Fibroblast of upper back skin (primary cell): Measurements from ENCODE around the gene PPP4R2.

ENCODE experiments used
- DNase-seq: peaks from one replicate; pipeline ENCODE4 v3.0.0-alpha.2; 2013

PPP4R2 gene

GRCh38 chr3:73072634-73073033 lies 76.0 kb downstream of the PPP4R2 start:
- DNase-seq = no peak

- DNase-seq = no peak
Measured at GRCh38 chr3:73073091-73073707, 76.6 kb downstream of the PPP4R2 start.

- DNase-seq = peak; percentile 62
Measured at GRCh38 chr3:73074781-73075180, 78.2 kb downstream of the PPP4R2 start.

- DNase-seq = no peak
Measured at GRCh38 chr3:73080216-73080966, 83.8 kb downstream of the PPP4R2 start.

DNA sequence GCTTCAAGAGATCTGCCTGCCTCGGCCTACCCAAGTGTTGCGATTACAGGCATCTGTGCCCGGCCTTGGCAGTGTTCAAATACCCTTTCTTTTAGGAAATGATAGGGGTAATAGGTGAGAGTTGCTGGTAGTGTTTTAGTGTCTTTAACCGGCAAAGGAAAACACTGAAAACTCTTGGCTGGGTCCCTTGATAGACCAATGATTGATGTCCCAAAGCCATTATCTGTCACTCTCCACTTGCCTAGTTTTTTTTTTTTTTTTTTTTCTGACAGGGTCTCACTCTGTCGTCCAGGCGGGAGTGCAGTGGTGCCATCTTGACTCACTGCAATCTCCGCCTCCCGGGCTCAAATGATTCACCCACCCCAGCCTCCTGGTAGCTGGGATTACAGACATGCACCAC lies 84.5 kb downstream of the PPP4R2 start:
- no peak for DNase-seq

DNA sequence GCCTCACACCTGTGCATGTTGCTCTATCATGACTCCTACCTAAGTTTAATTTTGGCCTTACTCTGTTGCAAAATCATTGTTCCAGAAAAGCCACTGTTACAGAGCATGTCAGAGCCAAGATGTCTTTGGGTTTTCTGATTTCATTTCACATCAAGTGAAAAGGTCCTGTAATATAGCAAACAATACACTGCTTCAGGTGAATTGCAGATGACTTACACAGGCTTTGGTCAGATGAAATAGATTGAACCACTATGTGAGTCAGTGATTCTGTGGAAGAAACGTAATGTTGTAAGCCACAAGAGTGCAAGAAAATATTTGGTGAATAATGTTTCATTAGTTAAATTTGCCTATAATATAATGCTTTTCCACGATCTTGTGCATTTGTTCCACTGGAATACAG lies 87.6 kb downstream of the PPP4R2 start:
- DNase-seq = no peak

GRCh38 chr3:73086071-73086494 lies 89.5 kb downstream of the PPP4R2 start:
- peak; percentile 39 for DNase-seq

DNA sequence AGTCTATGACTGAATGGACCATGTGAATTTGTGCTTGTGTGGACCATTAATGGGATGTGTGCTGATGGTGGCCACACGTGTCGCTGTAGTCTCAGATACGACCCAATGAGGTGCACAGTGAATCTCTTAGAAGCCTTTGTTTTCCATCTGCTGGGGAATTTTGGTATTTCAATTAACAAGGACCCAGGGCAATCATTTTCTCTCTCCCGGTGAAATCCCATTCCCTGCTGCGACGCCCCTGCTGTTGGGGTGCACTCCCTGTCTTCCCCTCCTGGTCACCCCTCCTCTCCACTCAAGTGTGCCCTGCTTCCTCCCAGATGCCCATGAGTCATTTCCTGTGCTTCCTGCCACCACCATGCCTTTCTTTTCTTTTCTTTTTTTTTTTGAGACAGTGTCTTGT lies 97.5 kb downstream of the PPP4R2 start:
- DNase-seq = no peak

- no peak for DNase-seq
Measured at GRCh38 chr3:73094951-73095350, 98.3 kb downstream of the PPP4R2 start.

DNA sequence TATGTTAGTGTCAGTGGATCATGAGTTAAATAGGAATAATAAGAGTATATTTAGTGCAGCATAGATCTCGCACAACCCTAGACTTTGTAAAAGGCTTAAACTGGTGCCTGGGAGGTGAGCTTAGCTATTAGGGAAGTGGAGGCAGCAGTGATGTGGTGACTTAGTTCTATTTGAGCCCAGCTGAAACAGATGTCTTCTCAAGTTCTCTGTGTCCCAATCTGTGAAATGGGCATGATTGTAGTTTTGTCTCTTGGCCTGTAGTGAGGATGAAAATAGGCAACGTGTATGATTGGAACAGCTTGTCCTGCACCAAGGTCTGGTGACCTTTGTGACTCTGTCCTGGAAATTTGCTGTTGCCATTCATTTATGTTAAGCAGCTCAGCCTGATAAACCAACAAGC lies 99.6 kb downstream of the PPP4R2 start:
- DNase-seq = no peak

- DNase-seq = no peak
Measured at GRCh38 chr3:73098026-73098425, 101.4 kb downstream of the PPP4R2 start.

DNA sequence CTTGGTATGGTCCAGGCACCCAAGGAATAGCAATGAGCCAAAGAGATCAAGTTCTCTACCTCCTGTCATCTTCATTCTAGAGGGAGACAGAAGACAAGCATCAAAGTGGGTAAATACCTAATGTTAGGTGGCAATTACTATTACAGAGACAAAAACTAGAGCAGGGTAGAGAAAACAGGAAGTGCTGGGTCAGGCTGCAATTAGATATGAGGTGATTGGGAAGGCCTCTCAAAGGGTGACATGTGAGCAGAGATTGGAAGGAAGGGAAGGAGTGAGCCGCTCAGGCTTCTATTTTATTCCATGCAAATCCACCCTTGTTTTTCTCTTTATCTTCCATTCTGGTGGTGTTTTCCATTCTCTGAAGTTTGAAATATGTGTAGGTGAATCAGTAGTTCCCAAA lies 102.3 kb downstream of the PPP4R2 start:
- no peak for DNase-seq

DNA sequence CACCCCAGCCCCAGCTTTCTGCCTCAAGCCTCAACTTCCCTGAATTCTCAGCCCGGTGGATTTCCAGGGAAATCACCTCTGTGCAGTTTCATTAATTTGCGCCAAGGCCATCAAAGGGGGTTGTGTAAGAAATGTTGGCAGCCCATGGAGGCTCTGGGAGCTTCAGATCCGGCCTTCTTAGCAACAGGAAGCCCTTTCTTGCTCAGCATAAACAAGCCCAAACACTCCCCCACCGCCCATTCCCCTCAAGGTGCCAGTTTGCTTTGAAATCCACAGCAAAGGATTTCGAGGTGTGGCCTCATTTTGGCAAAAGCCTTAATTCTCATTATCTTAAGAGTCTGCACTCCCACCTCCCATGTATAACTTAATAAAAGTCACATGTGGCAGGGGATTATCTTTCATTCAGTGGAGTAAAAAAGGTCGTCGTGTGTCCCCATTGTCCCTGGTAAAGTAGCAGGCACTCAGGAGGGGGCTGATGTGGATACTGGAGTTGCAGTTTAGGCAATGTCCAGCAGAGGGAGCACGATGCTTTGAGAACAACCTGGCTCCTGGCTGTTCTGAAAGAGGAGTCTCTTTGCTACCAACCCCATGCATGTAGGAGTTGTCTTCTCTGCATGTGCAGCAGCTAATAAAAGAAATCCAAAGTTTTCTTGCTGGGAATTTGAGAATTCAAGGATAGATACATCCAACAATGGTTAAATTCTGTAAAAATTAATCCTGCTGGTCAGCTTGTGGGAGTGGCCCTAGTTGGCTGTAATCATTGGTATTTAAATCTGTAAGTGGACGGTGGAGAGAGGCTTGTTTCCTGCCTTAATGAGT lies 104.3 kb downstream of the PPP4R2 start:
- peak; percentile 77 for DNase-seq

- DNase-seq = no peak
Measured at GRCh38 chr3:73101881-73102280, 105.3 kb downstream of the PPP4R2 start.

GRCh38 chr3:73107215-73107614 lies 110.6 kb downstream of the PPP4R2 start:
- DNase-seq = no peak

DNA sequence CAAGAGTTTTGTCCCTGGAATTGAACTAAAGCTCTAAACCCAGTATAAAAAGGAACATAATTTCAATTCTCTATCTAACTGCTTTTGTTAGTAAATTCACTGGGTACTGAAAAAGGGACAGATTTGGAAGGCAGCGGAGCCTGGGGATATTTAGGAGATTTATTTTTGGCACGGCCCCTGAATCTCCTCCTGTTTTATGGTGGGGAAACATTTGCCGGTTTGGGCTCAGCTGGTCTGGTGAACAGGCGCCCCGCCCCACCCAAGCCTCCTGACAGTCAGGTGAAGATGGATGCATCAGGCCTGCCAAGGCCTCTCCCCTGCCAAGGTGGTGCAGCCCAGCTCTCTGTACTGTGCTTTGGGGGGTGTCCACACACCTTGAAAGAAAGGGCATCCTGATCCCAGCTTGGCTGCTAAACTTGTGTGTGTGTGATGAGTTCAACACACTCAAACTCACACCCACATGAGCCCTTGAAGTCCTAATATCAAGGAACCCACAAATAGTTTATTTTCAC lies 111.1 kb downstream of the PPP4R2 start:
- no peak for DNase-seq

DNA sequence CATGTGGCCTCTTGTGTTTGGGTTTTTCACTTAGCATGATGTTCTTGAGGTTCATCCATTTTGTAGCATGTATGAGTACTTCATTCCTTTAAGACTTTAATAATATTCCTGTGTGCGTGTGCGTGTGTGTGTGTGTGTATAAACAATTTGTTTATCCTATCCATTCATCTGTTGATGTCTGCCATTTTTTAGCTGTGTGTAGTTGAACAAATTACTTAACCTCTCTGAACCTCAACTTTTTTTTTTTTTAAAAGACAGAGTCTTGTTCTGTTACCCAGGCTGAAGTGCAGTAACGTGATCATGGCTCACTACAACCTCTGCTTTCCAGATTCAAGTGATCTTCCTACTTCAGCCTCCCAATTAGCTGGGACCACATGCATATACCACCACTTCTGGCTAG lies 112.1 kb downstream of the PPP4R2 start:
- DNase-seq = no peak

GRCh38 chr3:73110530-73110929 lies 113.9 kb downstream of the PPP4R2 start:
- DNase-seq = no peak

- DNase-seq = no peak
Measured at GRCh38 chr3:73114711-73115110, 118.1 kb downstream of the PPP4R2 start.

- DNase-seq = no peak
Measured at GRCh38 chr3:73115806-73116205, 119.2 kb downstream of the PPP4R2 start.
